Fibroblast of lung (primary cell): ENCODE results near the gene ITFG1. TPM values are rescaled to one million over a fixed set of nuclear protein-coding genes. Genes with fewer than 3 reads are reported as not detected.
"Not testable (repeated sequence)": the region's sequence is repeated elsewhere in the genome, so short reads cannot be mapped to it uniquely, and the experiment has no call there.

ENCODE experiments used
- DNase-seq, 2 donors: peaks; one replicate each; pipeline versions ENCODE4 v3.0.0 to v3.0.0-alpha.2; 2010; ENCODE audit warnings: low read depth in 2 of 2
- H2AFZ ChIP-seq: 2 replicates; pipeline ENCODE4 v1.5.1; 2012; ENCODE audit warnings: low read length, control low read depth, inconsistent platforms
- H3K27ac ChIP-seq: 2 replicates; pipeline ENCODE4 v1.5.1; 2011; ENCODE audit warnings: low read length, control low read depth; ENCODE audit not compliant: insufficient read depth
- H3K27me3 ChIP-seq: 2 replicates; pipeline ENCODE4 v1.5.1; 2011; ENCODE audit warnings: mild to moderate bottlenecking, low read length; ENCODE audit not compliant: control insufficient read depth, insufficient read depth
- H3K36me3 ChIP-seq: 2 replicates; pipeline ENCODE4 v1.5.1; 2011; ENCODE audit warnings: low read length; ENCODE audit not compliant: control insufficient read depth, insufficient read depth
- H3K4me1 ChIP-seq: 2 replicates; pipeline ENCODE4 v1.5.1; 2011; ENCODE audit warnings: low read length; ENCODE audit not compliant: control insufficient read depth, insufficient read depth; ENCODE audit errors: extremely low read depth
- H3K4me2 ChIP-seq: 2 replicates; pipeline ENCODE4 v1.5.1; 2011; ENCODE audit warnings: low read length, control low read depth; ENCODE audit not compliant: insufficient read depth; ENCODE audit errors: extremely low read depth
- H3K4me3 ChIP-seq, 4 experiments: fragments of 200-600 bp in 1 of 4; sonication (generic) in 1 of 4; replicated peaks in 1 of 4; 2 replicates each; pipeline ENCODE4 v1.5.1; 2011 to 2016; ENCODE audit warnings: low read length in 4 of 4, low read depth in 3 of 4, mild to moderate bottlenecking in 3 of 4, control low read depth in 2 of 4, inconsistent platforms in 1 of 4, mixed read lengths in 1 of 4; ENCODE audit not compliant: insufficient read depth in 1 of 4; ENCODE audit errors: control extremely low read depth in 1 of 4
- H3K79me2 ChIP-seq: 2 replicates; pipeline ENCODE4 v1.5.1; 2012; ENCODE audit warnings: mild to moderate bottlenecking, low read length, inconsistent platforms; ENCODE audit not compliant: control insufficient read depth, insufficient read depth
- H3K9ac ChIP-seq: 2 replicates; pipeline ENCODE4 v1.5.1; 2011; ENCODE audit warnings: mild to moderate bottlenecking, low read length, control low read depth; ENCODE audit not compliant: insufficient read depth
- H3K9me3 ChIP-seq: 2 replicates; pipeline ENCODE4 v1.5.1; 2012; ENCODE audit warnings: low read depth, low read length; ENCODE audit not compliant: control insufficient read depth, insufficient read depth
- H4K20me1 ChIP-seq: 2 replicates; pipeline ENCODE4 v1.5.1; 2011; ENCODE audit warnings: low read length; ENCODE audit not compliant: control insufficient read depth, insufficient read depth; ENCODE audit errors: extremely low read depth
- EZH2 ChIP-seq: IDR thresholded peaks from 2 replicates; pipeline ENCODE4 v1.5.1; 2012; ENCODE audit warnings: low read length, control low read depth, mild to moderate bottlenecking; ENCODE audit errors: missing control alignments
- polyA plus RNA-seq, 2 donors: library from polyadenylated mRNA; depleted of rRNA in 1 of 2; stranded (reverse) in 1 of 2; unstranded in 1 of 2; fragments of >200 nt; gene quantifications; 2 replicates each; pipeline ENCODE4 v1.2.1, GENCODE V29; 2011 to 2012; ENCODE audit warnings: missing spikeins in 1 of 2
- total RNA-seq: library from RNA; depleted of rRNA; stranded (reverse); fragments of >200 nt; gene quantifications from 2 replicates; pipeline ENCODE4 v1.2.1, GENCODE V29; 2014
- TF ChIP-seq, protein P1 (sequence below), 2 donors: IDR thresholded peaks in 1 of 2; conservative IDR thresholded peaks in 1 of 2; 1 replicate in 1 of 2; 2 replicates in 1 of 2; pipeline ENCODE4 v1.5.1; 2011 to 2012; ENCODE audit warnings: low read length in 2 of 2, control low read depth in 1 of 2, inconsistent platforms in 1 of 2, low read depth in 1 of 2, mild to moderate bottlenecking in 1 of 2

ITFG1 gene
- total and polyA plus RNA-seq, 2 donors (not counting 1 experiment from before 2014, with no cell fraction given), result 96.1 to 111 TPM

DNA sequence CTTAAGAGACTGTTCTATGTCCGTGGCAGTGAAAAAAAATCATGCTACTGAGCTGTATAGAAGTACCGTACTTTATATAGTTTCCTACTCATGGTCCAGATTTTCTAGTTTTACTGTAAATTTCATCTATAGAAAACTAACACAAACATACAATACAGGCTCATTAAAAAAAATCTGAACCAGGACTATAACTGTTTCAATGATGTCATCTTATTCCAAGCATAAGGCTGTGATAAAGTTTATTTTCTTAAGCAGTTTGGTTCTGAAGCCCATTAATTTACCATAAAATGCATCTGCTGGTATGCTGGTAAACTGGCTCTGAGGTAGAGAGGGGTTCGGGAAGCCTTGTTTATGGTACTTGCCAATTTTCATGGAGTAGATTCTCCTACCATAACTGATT, 300.4 kb downstream of the ITFG1 start:
- TF ChIP-seq EZH2, result no peak
- TF ChIP-seq, protein P1, sequence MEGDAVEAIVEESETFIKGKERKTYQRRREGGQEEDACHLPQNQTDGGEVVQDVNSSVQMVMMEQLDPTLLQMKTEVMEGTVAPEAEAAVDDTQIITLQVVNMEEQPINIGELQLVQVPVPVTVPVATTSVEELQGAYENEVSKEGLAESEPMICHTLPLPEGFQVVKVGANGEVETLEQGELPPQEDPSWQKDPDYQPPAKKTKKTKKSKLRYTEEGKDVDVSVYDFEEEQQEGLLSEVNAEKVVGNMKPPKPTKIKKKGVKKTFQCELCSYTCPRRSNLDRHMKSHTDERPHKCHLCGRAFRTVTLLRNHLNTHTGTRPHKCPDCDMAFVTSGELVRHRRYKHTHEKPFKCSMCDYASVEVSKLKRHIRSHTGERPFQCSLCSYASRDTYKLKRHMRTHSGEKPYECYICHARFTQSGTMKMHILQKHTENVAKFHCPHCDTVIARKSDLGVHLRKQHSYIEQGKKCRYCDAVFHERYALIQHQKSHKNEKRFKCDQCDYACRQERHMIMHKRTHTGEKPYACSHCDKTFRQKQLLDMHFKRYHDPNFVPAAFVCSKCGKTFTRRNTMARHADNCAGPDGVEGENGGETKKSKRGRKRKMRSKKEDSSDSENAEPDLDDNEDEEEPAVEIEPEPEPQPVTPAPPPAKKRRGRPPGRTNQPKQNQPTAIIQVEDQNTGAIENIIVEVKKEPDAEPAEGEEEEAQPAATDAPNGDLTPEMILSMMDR (conservative IDR thresholded peaks at IDR 0.05 in 1 of 2, IDR thresholded peaks at IDR 0.05 in 1 of 2; ENCODE audit: low read depth in 1 of 2, low read length in 2 of 2), result no peak
- no peaks in the 10 kb centered on the region for H3K9me3 ChIP-seq
- no peak for DNase-seq

DNA sequence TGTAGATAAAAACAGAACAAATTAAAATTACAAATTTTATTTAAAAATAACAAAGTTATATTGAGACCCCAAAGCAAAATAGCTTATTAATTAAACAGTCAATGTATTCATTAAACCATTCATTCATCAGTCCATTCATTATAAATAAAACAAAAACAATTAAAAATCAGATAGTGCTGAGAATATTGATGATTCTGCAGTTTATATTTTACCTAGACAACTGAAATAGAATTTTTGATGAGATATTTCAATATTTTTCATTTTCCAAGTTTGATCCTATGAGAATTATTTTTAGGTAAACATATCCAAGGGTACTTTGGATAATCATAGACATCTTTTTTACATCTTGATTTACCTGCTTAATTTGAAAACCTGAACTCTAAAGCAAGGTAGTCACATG, 301.9 kb downstream of the ITFG1 start:
- Histone ChIP-seq H3K9ac (no peak overlapping the region), H3K27me3 (no peaks in the 10 kb centered on the region), H3K4me2 (no peak overlapping the region), H3K4me1 (no peaks in the 10 kb centered on the region), H3K4me3 (no peak overlapping the region), H4K20me1 (no peaks in the 10 kb centered on the region), H3K79me2 (no peaks in the 10 kb centered on the region), H3K36me3 (no peaks in the 10 kb centered on the region), H2AFZ (no peak overlapping the region), H3K27ac (no peak overlapping the region), H3K9me3 (no peaks in the 10 kb centered on the region)
- TF ChIP-seq, protein P1 (conservative IDR thresholded peaks at IDR 0.05 in 1 of 2, IDR thresholded peaks at IDR 0.05 in 1 of 2; ENCODE audit: low read depth in 1 of 2, low read length in 2 of 2), result no peak
- TF ChIP-seq EZH2, result no peak
- no peak for DNase-seq

More for the DNA sequence above, 300.4 kb downstream of the ITFG1 start:
- Histone ChIP-seq H4K20me1 (no peaks in the 10 kb centered on the region), H3K4me2 (no peak overlapping the region), H3K4me1 (no peaks in the 10 kb centered on the region), H3K36me3 (no peaks in the 10 kb centered on the region), H3K79me2 (no peaks in the 10 kb centered on the region), H3K27ac (no peak overlapping the region), H3K9ac (no peak overlapping the region), H2AFZ (no peak overlapping the region), H3K4me3 (no peak overlapping the region), H3K27me3 (no peaks in the 10 kb centered on the region)

DNA sequence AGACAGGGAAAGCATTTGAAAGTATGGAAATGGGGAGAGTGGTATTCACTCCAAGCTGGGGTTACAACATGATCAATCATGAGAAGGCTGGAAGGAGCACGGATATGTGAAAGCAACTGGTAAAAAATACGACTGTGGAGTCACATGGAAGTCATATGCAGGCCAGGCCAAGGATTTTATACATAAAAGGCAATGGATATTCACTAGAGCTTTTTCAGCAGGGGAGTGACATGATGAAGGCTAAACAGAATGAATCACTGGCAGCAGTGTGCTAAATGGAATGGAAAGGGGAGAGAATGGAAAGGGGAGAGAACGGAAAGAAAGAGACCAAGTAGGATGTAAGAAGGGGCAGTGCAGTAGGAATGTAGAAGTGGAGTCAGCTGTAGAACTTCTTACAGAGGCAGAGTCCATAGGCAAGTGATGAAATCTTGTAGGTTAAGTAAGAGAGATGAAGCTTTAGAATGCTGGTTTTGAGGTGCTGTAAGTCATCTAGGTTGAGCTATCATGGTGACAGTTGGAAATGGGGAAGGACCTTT, 304.1 kb downstream of the ITFG1 start:
- Histone ChIP-seq H3K36me3 (peaks cover 1% of the 10 kb centered on the region), H3K4me2 (no peak overlapping the region), H3K9ac (no peak overlapping the region), H2AFZ (no peak overlapping the region), H3K4me3 (no peak overlapping the region), H3K9me3 (no peaks in the 10 kb centered on the region), H3K79me2 (no peaks in the 10 kb centered on the region), H3K27me3 (no peaks in the 10 kb centered on the region), H3K4me1 (no peaks in the 10 kb centered on the region), H3K27ac (no peak overlapping the region), H4K20me1 (no peaks in the 10 kb centered on the region)
- TF ChIP-seq, protein P1 (conservative IDR thresholded peaks at IDR 0.05 in 1 of 2, IDR thresholded peaks at IDR 0.05 in 1 of 2; ENCODE audit: low read depth in 1 of 2, low read length in 2 of 2), result no peak
- no peak for TF ChIP-seq EZH2
- no peak for DNase-seq

DNA sequence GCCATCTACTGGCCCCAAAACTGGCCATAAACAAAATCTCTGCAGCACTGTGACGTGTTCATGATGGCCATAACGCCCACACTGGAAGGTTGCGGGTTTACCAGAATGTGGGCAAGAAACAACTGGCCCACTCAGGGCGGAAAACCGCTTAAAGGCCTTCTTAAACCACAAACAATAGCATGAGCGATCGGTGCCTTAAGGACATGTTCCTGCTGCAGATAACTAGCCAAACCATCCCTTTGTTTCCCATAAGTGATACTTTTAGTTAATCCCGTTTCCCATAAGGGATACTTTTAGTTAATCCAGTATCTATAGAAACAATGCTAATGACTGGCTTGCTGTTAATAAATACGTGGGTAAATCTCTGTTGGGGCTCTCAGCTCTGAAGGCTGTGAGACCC, 308.4 kb downstream of the ITFG1 start:
- not testable (repeated sequence) for H4K20me1 ChIP-seq, H3K4me1 ChIP-seq, H2AFZ ChIP-seq, H3K27ac ChIP-seq, H3K27me3 ChIP-seq, H3K9me3 ChIP-seq, H3K4me3 ChIP-seq, DNase-seq, H3K36me3 ChIP-seq, H3K4me2 ChIP-seq, H3K9ac ChIP-seq, H3K79me2 ChIP-seq
